DOHH2 (cell line): ENCODE measurements around the gene RHBDL3.
A peak's percentile ranks its signal among the peaks of the same experiment; 100 is the strongest.
"Not testable (repeated sequence)": the region's sequence is repeated elsewhere in the genome, so short reads cannot be mapped to it uniquely, and the experiment has no call there.

Source experiments
- H3F3A ChIP-seq: fragments of 200-600 bp; sonication (generic), shearing (Covaris generic); 2 replicates; pipeline ENCODE4 v1.6.0; 2016; ENCODE audit warnings: antibody characterized with exemption, mild to moderate bottlenecking; ENCODE audit not compliant: control insufficient read depth, insufficient read depth
- H3K27ac ChIP-seq: fragments of 200-600 bp; sonication (generic); 2 replicates; pipeline ENCODE4 v1.5.1; 2014; ENCODE audit warnings: low read depth, mild to moderate bottlenecking, low read length, moderate library complexity
- H3K27me3 ChIP-seq: fragments of 200-600 bp; sonication (generic); 2 replicates; pipeline ENCODE4 v1.6.1; 2014; ENCODE audit warnings: mild to moderate bottlenecking, low read length, mixed read lengths; ENCODE audit not compliant: control insufficient read depth
- H3K36me3 ChIP-seq: fragments of 200-600 bp; sonication (generic); 2 replicates; pipeline ENCODE4 v1.6.1; 2014; ENCODE audit warnings: mild to moderate bottlenecking, low read length, moderate library complexity, mixed read lengths; ENCODE audit not compliant: control insufficient read depth
- H3K4me1 ChIP-seq: fragments of 200-600 bp; sonication (generic); 2 replicates; pipeline ENCODE4 v1.6.1; 2014; ENCODE audit warnings: mild to moderate bottlenecking, low read length, mixed read lengths; ENCODE audit not compliant: control insufficient read depth
- H3K4me2 ChIP-seq: fragments of 200-600 bp; sonication (generic); 2 replicates; pipeline ENCODE4 v1.6.0; 2014; ENCODE audit warnings: mild to moderate bottlenecking, low read length, moderate library complexity
- H3K4me3 ChIP-seq: fragments of 200-600 bp; sonication (generic); 2 replicates; pipeline ENCODE4 v1.5.1; 2014; ENCODE audit warnings: mild to moderate bottlenecking, low read length, mixed read lengths
- H3K79me2 ChIP-seq: fragments of 200-600 bp; sonication (generic); 2 replicates; pipeline ENCODE4 v1.6.1; 2014; ENCODE audit warnings: mild to moderate bottlenecking, low read length, mixed read lengths; ENCODE audit not compliant: control insufficient read depth
- H3K9me2 ChIP-seq: fragments of 200-600 bp; sonication (generic); replicated peaks from 2 replicates; pipeline ENCODE4 v1.6.1; 2014; ENCODE audit warnings: mild to moderate bottlenecking, low read length, mixed read lengths; ENCODE audit not compliant: control insufficient read depth
- H3K9me3 ChIP-seq: fragments of 200-600 bp; sonication (generic); 2 replicates; pipeline ENCODE4 v1.6.1; 2014; ENCODE audit warnings: antibody characterized with exemption, low read length, mixed read lengths; ENCODE audit not compliant: control insufficient read depth, insufficient read depth
- H4K20me1 ChIP-seq: fragments of 200-600 bp; sonication (generic); 2 replicates; pipeline ENCODE4 v1.6.0; 2014; ENCODE audit warnings: low read depth, mild to moderate bottlenecking, antibody characterized with exemption, low read length, moderate library complexity; ENCODE audit not compliant: control insufficient read depth, insufficient read depth
- EZH2phosphoT487 ChIP-seq: fragments of 200-600 bp; sonication (generic); IDR thresholded peaks from 2 replicates; pipeline ENCODE4 v1.6.1; 2017; ENCODE audit warnings: borderline replicate concordance, mild to moderate bottlenecking, antibody characterized with exemption, low read length, moderate library complexity, mixed read lengths
- TF ChIP-seq, protein P1 (sequence below): fragments of 200-600 bp; sonication (generic); IDR thresholded peaks from one replicate; pipeline ENCODE4 v1.5.1; 2014; ENCODE audit warnings: antibody characterized with exemption, mild to moderate bottlenecking, low read depth, low read length; ENCODE audit not compliant: poor library complexity, severe bottlenecking

RHBDL3 gene

DNA sequence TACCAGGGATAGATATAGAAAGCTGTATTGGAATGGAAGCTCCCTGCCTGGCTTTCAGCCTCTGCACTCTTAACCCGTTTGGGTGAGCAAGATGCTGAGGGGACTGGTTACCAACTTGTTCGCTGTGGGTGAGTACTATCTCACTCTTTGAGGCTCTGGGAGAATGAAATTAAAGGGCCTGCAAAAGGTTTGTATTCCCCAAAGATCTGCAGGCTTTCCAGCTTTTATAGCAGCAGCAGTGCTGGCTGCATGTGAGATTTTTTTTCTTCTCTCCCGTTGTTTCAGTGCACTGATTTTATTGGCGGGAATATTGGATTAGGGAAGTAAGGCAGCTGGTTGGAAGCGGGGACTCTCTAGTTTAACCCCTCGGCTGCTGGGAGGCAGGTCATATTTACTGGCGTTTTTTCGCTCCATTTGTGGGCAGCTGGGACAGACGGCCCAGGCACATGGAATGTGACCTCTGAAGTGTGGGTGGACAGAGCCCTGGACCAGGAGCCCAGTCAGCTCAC, 45.5 kb downstream of the RHBDL3 start:
- peak overlapping the region; percentile 73 for H3K4me2 ChIP-seq
- H3K27ac ChIP-seq = peak overlapping the region; percentile 95

DNA sequence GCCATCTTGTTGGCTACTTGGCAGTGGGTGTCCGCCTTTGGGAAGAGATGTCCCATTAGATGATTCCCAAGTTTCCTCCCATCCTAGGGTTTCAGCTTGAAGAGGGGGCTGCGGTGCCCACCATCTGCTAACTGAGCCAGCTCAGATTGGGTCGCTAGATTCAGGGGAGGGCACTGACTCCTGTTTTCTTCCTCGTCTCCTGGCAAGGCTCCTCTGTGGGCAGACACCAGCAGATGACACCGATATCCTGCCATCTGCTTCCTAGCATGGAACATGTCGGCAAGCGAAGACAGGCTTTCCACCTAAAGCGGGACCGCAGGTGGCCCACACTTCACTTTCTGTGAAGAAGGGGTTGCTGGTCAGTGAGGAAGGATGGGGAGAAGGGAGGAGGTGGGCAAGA, 49.0 kb downstream of the RHBDL3 start:
- Histone ChIP-seq H3K36me3 (no peaks in the 10 kb centered on the region; the same call in 1 of the 2 replicates), H3K4me1 (peaks cover 66% of the 10 kb centered on the region), H3K4me3 (no peak overlapping the region), H3K9me3 (no peaks in the 10 kb centered on the region), H3K27me3 (no peaks in the 10 kb centered on the region), H3K79me2 (peaks cover 23% of the 10 kb centered on the region), H3K9me2 (no peaks in the 10 kb centered on the region), H3K4me2 (no peak overlapping the region), H4K20me1 (no peaks in the 10 kb centered on the region), H3F3A (peaks cover 14% of the 10 kb centered on the region), H3K27ac (no peak overlapping the region)
- TF ChIP-seq EZH2phosphoT487 = no peak
- TF ChIP-seq, protein P1, sequence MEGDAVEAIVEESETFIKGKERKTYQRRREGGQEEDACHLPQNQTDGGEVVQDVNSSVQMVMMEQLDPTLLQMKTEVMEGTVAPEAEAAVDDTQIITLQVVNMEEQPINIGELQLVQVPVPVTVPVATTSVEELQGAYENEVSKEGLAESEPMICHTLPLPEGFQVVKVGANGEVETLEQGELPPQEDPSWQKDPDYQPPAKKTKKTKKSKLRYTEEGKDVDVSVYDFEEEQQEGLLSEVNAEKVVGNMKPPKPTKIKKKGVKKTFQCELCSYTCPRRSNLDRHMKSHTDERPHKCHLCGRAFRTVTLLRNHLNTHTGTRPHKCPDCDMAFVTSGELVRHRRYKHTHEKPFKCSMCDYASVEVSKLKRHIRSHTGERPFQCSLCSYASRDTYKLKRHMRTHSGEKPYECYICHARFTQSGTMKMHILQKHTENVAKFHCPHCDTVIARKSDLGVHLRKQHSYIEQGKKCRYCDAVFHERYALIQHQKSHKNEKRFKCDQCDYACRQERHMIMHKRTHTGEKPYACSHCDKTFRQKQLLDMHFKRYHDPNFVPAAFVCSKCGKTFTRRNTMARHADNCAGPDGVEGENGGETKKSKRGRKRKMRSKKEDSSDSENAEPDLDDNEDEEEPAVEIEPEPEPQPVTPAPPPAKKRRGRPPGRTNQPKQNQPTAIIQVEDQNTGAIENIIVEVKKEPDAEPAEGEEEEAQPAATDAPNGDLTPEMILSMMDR = no peak

More for the DNA sequence above, 45.5 kb downstream of the RHBDL3 start:
- Histone ChIP-seq H3K9me2 (no peaks in the 10 kb centered on the region), H4K20me1 (no peaks in the 10 kb centered on the region), H3K79me2 (peaks cover 2% of the 10 kb centered on the region; the same call in 1 of the 2 replicates), H3K4me3 (peak overlapping the region; percentile 61), H3F3A (peaks cover 17% of the 10 kb centered on the region), H3K9me3 (no peaks in the 10 kb centered on the region), H3K4me1 (peaks cover 66% of the 10 kb centered on the region), H3K27me3 (no peaks in the 10 kb centered on the region), H3K36me3 (no peaks in the 10 kb centered on the region)
- TF ChIP-seq EZH2phosphoT487 = no peak
- TF ChIP-seq, protein P1 = no peak

DNA sequence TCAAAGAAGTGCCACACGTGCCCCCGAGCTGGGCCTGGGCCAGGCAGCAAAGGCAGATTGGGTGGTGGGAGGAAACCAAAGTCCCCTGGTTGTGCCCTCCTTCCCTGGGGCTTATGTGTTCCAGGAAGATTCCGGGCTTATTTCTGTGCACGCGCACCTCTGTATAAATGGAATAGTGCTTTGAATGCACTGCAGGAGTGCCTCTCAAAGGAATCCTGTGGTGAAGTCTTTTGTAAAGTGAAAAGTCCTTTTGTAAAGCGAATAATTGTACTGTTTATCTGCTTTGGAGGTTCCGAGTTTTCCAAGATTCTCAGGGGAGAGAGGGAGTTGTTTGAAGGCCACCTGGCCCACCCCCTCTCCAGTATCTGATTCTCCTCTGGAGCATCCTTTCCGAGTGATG, 49.5 kb downstream of the RHBDL3 start:
- H3K27me3 ChIP-seq = no peaks in the 10 kb centered on the region
- H3K27ac ChIP-seq = no peak overlapping the region
- TF ChIP-seq EZH2phosphoT487 = no peak
- TF ChIP-seq, protein P1 = no peak
- no peak overlapping the region for H3K4me2 ChIP-seq
- no peaks in the 10 kb centered on the region for H3K9me3 ChIP-seq
- no peaks in the 10 kb centered on the region for H4K20me1 ChIP-seq
- peaks cover 11% of the 10 kb centered on the region for H3F3A ChIP-seq
- no peaks in the 10 kb centered on the region for H3K9me2 ChIP-seq
- peaks cover 64% of the 10 kb centered on the region for H3K4me1 ChIP-seq
- no peak overlapping the region for H3K4me3 ChIP-seq
- H3K79me2 ChIP-seq = peaks cover 23% of the 10 kb centered on the region
- no peaks in the 10 kb centered on the region; the same call in 1 of the 2 replicates for H3K36me3 ChIP-seq

- H3K27ac ChIP-seq, H3K36me3 ChIP-seq, H4K20me1 ChIP-seq, H3K9me3 ChIP-seq, H3K27me3 ChIP-seq, H3F3A ChIP-seq, H3K9me2 ChIP-seq: not testable (repeated sequence)
- peak overlapping the region; percentile 69 for H3K4me3 ChIP-seq
- H3K79me2 ChIP-seq = peaks cover 23% of the 10 kb centered on the region
- H3K4me2 ChIP-seq = peak overlapping the region; percentile 72
- peaks cover 51% of the 10 kb centered on the region for H3K4me1 ChIP-seq
These were observed 51.0 kb downstream of the RHBDL3 start for GRCh38 chr17:32316653-32317052.
